ENCODE results near the gene IPP.
"Not testable (repeated sequence)": the region's sequence is repeated elsewhere in the genome, so short reads cannot be mapped to it uniquely, and the experiment has no call there.

The IPP gene

GRCh38 chr1:45679123-45679522 is 71.3 kb downstream of the IPP start:
- DNase-seq: no peak

DNA sequence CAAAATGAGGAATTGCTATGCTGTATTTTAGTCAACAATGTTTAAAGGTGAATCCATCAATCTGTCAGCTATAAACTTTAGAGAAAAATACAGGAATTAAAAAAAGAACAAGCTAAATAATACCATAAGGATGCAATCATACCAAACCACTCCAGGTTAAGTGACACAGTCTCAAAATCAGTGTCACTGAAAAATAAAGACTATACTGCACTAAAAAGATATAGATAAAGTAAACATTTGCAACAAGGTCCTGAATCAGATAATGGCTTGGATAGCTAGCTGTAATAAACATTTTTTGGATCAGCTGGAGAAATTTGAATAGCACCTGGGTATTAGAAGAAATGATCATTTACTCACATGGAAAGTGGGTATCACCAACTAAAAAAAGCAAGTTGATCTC is 72.0 kb downstream of the IPP start:
- no peak for DNase-seq

- DNase-seq: no peak
These were observed 72.7 kb downstream of the IPP start for GRCh38 chr1:45677751-45678245.

GRCh38 chr1:45676553-45676952 is 73.9 kb downstream of the IPP start:
- DNase-seq: not testable (repeated sequence)

DNA sequence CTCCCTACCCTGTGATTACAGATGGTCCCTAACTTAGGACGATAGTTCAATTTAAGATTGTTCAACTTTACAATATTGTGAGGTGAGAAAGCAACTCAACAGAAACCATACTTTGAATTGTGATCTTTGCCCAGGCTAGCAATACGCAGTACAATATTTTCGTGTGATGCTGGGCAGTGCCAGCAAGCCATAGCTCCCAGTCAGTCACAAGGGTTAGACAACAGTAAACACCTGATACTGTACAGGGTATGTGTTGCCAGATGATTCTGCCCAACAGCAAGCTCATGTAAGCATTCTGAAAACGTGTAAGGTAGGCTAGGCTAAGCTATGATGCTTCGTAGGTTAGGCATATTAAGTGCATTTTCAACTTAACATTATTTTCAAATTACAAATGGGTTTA is 76.0 kb downstream of the IPP start:
- no peak for DNase-seq

GRCh38 chr1:45673956-45674355 is 76.5 kb downstream of the IPP start:
- DNase-seq: no peak

- no peak for DNase-seq
These were observed 80.4 kb downstream of the IPP start for GRCh38 chr1:45669859-45670655.

DNA sequence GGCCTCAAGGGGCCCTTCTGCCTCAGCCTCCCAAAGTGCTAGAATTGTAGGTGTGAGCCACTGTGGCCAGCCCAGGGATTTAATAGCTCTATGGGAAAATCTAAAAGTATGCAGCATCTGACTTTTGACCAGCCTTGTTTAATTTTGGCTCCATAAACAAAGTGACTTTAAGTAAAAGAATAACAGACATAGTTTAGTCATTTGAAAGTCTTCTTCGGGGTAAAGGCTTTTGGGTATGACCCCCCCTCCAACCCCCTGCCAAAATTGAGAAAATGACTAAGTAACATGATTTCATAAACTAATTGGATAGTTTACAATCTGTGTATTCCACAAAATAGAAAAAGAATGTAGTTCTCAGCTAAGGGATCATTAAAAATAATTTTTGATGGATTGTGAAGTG is 81.1 kb downstream of the IPP start:
- DNase-seq: no peak

DNA sequence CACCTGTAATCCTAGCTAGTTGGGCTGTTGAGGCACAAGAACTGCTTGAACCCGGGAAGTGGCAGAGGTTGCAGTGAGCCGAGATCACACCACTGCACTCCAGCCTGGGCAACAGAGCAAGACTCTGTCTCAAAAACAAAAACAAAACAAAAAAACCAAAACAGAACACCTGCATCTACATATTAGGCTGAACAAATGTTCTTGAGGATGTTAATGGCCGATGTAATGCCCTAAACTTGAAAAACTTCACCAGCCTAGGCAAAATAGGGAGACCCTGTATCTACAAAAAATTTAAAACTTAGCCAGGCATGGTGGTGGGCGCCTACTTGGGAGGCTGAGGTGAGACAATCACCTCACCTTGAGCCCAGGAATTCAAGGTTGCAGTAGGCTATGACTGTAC is 81.9 kb downstream of the IPP start:
- no peak for DNase-seq

DNA sequence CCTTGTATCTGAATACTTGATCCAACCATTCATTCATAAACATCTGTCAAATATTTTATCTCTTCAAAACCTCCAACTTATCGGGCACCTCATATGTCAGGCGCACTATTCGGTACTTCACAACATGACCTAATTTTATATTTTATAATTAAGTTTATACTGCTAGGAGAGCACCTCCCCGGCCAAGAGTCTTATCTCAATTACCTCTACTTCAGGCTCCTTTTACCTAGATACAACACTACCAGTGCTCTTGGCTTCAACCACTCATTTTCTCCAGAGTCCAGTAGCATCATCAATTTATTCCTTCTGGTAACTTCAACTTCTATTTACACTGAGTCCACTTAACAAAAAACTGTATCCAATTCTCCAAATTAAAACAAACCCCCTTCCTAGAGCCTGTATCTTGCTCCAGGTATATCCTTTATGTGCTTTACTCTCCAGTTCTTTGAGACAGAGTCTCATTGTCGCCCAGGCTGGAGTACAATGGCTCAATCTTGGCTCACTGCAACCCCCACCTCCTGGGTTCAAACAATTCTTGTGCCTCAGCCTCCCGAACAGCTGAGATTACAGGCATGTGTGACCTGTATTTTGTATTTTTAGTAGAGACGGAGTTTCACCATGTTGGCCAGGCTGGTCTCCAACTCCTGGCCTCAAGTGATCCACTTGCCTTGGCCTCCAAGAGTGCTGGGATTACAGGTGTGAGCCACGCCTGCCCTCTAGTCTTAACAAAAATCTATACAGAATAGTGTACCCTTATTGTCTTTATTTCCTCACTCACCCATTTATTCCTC is 82.9 kb downstream of the IPP start:
- DNase-seq: no peak

DNA sequence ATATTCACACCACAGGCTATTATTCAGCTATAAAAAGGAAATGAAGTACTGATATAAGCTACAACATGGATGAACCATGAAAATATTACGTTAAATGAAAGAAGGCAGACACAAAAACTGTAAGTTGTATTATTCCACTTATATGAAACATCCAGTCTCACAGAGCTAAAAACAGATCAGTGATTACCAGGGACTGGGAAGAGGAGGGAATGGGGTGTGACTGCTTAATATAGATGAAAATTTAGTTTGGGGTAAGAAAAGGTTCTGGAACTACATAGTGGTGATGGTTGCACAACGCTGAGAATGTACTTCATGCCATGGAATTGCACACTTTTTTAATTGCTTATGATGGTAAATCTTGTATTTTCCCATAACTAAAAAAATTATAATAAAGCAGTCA is 83.6 kb downstream of the IPP start:
- no peak for DNase-seq

- no peak for DNase-seq
These were observed 90.1 kb downstream of the IPP start for GRCh38 chr1:45660336-45660735.

- no peak for DNase-seq
These were observed 91.2 kb downstream of the IPP start for GRCh38 chr1:45659222-45659621.

DNA sequence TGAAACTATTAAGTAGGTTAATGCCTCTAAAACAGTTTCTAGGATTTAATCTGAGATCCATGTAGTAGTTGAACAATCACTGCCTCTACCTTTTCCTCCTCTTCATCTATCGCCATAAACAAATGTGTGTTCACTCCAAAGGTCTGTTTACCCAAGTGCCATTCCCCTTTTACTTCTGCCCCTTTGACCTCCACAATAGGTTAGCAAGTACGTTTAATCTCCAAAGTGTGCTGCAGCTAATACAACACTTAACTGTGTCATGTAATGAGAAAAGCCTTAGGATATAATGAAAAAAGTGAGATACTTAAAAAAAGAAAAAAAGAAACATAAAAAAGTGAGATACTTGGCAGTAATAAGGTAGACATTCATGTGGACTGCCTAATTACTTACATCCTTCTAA is 92.3 kb downstream of the IPP start:
- DNase-seq: no peak

- DNase-seq: no peak
These were observed 93.8 kb downstream of the IPP start for GRCh38 chr1:45656573-45657226.

- no peak for DNase-seq
These were observed 95.7 kb downstream of the IPP start for GRCh38 chr1:45654540-45655280.
